ENCODE data around the gene SLC41A3. TPM values are rescaled to one million over a fixed set of nuclear protein-coding genes. Genes with fewer than 3 reads are reported as not detected.

SLC41A3 gene
- total RNA-seq, 2 experiments from 2014 or later = 23.1 to 26.6 TPM

- Mint-ChIP-seq H3K9me3 (ENCODE audit: low read depth) (no peaks in the 10 kb centered on the region), H3K27ac (no peak overlapping the region), H3K27me3 (no peaks in the 10 kb centered on the region), H3K36me3 (ENCODE audit: low read depth) (no peaks in the 10 kb centered on the region), H3K4me3 (no peak overlapping the region), H3K4me1 (no peaks in the 10 kb centered on the region)
- DNase-seq (no peak), ATAC-seq (no peak)
- POLR2A ChIA-PET = no interaction called here
- CTCF ChIA-PET = no interaction called here
- intact Hi-C loops (cut with DNase I, micrococcal nuclease) = no loop called here
These were observed 25.9 kb upstream of the SLC41A3 start for GRCh38 chr3:126109880-126110235.

- ChIA-PET CTCF (no interaction called here), POLR2A (no interaction called here)
- Mint-ChIP-seq H3K4me3 (no peak overlapping the region), H3K27me3 (no peaks in the 10 kb centered on the region), H3K27ac (no peak overlapping the region), H3K9me3 (ENCODE audit: low read depth) (no peaks in the 10 kb centered on the region), H3K36me3 (ENCODE audit: low read depth) (no peaks in the 10 kb centered on the region), H3K4me1 (no peaks in the 10 kb centered on the region)
- intact Hi-C loops (cut with DNase I, micrococcal nuclease) = no loop called here
- DNase-seq = no peak
- no peak for ATAC-seq
These were observed 25.4 kb upstream of the SLC41A3 start for GRCh38 chr3:126109146-126109879.

- Mint-ChIP-seq H3K36me3 (ENCODE audit: low read depth) (no peaks in the 10 kb centered on the region), H3K27ac (no peak overlapping the region), H3K4me3 (no peak overlapping the region), H3K9me3 (ENCODE audit: low read depth) (no peaks in the 10 kb centered on the region), H3K27me3 (no peaks in the 10 kb centered on the region), H3K4me1 (no peaks in the 10 kb centered on the region)
- POLR2A ChIA-PET = no interaction called here
- intact Hi-C loops (cut with DNase I, micrococcal nuclease) = no loop called here
- DNase-seq = no peak
- CTCF ChIA-PET = no interaction called here
- no peak for ATAC-seq
These were observed 24.7 kb upstream of the SLC41A3 start for GRCh38 chr3:126108676-126109050.

GRCh38 chr3:126107957-126108675 is 24.2 kb upstream of the SLC41A3 start:
- CTCF ChIA-PET = interaction anchor here (0.7 kb wide), 1 partner anchor 26 kb away, joined by 3 read pairs; no protein-coding TSS in a partner anchor
- ATAC-seq = no peak
- no peaks in the 10 kb centered on the region for H3K4me1 Mint-ChIP-seq

GRCh38 chr3:126107203-126107939 is 23.4 kb upstream of the SLC41A3 start:
- no peak overlapping the region for H3K27ac Mint-ChIP-seq
- POLR2A ChIA-PET = no interaction called here
- no peaks in the 10 kb centered on the region for H3K9me3 Mint-ChIP-seq (ENCODE audit: low read depth)

More at GRCh38 chr3:126107957-126108675, 24.2 kb upstream of the SLC41A3 start:
- Mint-ChIP-seq H3K9me3 (ENCODE audit: low read depth) (no peaks in the 10 kb centered on the region), H3K27me3 (no peaks in the 10 kb centered on the region), H3K27ac (no peak overlapping the region), H3K4me3 (no peak overlapping the region), H3K36me3 (ENCODE audit: low read depth) (no peaks in the 10 kb centered on the region)
- intact Hi-C loops (cut with DNase I, micrococcal nuclease) = no loop called here
- POLR2A ChIA-PET = no interaction called here
- no peak for DNase-seq

GRCh38 chr3:126106336-126107202 is 22.6 kb upstream of the SLC41A3 start:
- CTCF ChIA-PET = no interaction called here
- H3K9me3 Mint-ChIP-seq (ENCODE audit: low read depth) = no peaks in the 10 kb centered on the region

More at GRCh38 chr3:126107203-126107939, 23.4 kb upstream of the SLC41A3 start:
- CTCF ChIA-PET = interaction anchor here (0.7 kb wide), 1 partner anchor 26 kb away, joined by 3 read pairs; no protein-coding TSS in a partner anchor
- ATAC-seq = no peak
- no peak for DNase-seq
- Mint-ChIP-seq H3K36me3 (ENCODE audit: low read depth) (no peaks in the 10 kb centered on the region), H3K27me3 (no peaks in the 10 kb centered on the region), H3K4me3 (no peak overlapping the region), H3K4me1 (no peaks in the 10 kb centered on the region)
- intact Hi-C loops (cut with DNase I, micrococcal nuclease) = no loop called here

GRCh38 chr3:126105691-126106187 is 21.8 kb upstream of the SLC41A3 start:
- DNase-seq (no peak), ATAC-seq (no peak)
- Mint-ChIP-seq H3K27ac (no peak overlapping the region), H3K9me3 (ENCODE audit: low read depth) (no peaks in the 10 kb centered on the region), H3K4me3 (no peak overlapping the region), H3K36me3 (ENCODE audit: low read depth) (no peaks in the 10 kb centered on the region), H3K27me3 (no peaks in the 10 kb centered on the region), H3K4me1 (no peaks in the 10 kb centered on the region)
- CTCF ChIA-PET = no interaction called here
- intact Hi-C loops (cut with DNase I, micrococcal nuclease) = no loop called here
- POLR2A ChIA-PET = no interaction called here

More at GRCh38 chr3:126106336-126107202, 22.6 kb upstream of the SLC41A3 start:
- intact Hi-C loops (cut with DNase I, micrococcal nuclease) = no loop called here
- H3K27ac Mint-ChIP-seq = no peak overlapping the region
- no peak overlapping the region for H3K4me3 Mint-ChIP-seq
- no peaks in the 10 kb centered on the region for H3K4me1 Mint-ChIP-seq
- H3K27me3 Mint-ChIP-seq = no peaks in the 10 kb centered on the region
- no peaks in the 10 kb centered on the region for H3K36me3 Mint-ChIP-seq (ENCODE audit: low read depth)
- ATAC-seq = no peak
- DNase-seq = no peak
- POLR2A ChIA-PET = no interaction called here

- POLR2A ChIA-PET = no interaction called here
- intact Hi-C loops (cut with DNase I, micrococcal nuclease) = no loop called here
- no peaks in the 10 kb centered on the region for H3K36me3 Mint-ChIP-seq (ENCODE audit: low read depth)
- H3K27me3 Mint-ChIP-seq = no peaks in the 10 kb centered on the region
- H3K4me1 Mint-ChIP-seq = no peaks in the 10 kb centered on the region
- DNase-seq (no peak), ATAC-seq (no peak)
- no peaks in the 10 kb centered on the region for H3K9me3 Mint-ChIP-seq (ENCODE audit: low read depth)
- H3K27ac Mint-ChIP-seq = no peak overlapping the region
- no peak overlapping the region for H3K4me3 Mint-ChIP-seq
- CTCF ChIA-PET = no interaction called here
These were observed 21.1 kb upstream of the SLC41A3 start for GRCh38 chr3:126104742-126105605.

GRCh38 chr3:126104028-126104635 is 20.2 kb upstream of the SLC41A3 start:
- Mint-ChIP-seq H3K27ac (no peak overlapping the region), H3K4me1 (no peaks in the 10 kb centered on the region), H3K36me3 (ENCODE audit: low read depth) (no peaks in the 10 kb centered on the region), H3K27me3 (no peaks in the 10 kb centered on the region), H3K9me3 (ENCODE audit: low read depth) (no peaks in the 10 kb centered on the region), H3K4me3 (no peak overlapping the region)
- no peak for ATAC-seq
- intact Hi-C loops (cut with DNase I, micrococcal nuclease) = no loop called here
- DNase-seq = no peak
- POLR2A ChIA-PET = no interaction called here
- CTCF ChIA-PET = interaction anchor here (1.2 kb wide), 1 partner anchor 10 kb away, joined by 3 read pairs; no protein-coding TSS in a partner anchor

Measured in activated CD4-positive, alpha-beta T cell treated with anti-CD3 and anti-CD28 coated beads for 36 hours (primary cell).